Kidney (tissue), 14 donors: ENCODE data around the gene CGB5. TPM values are rescaled to one million over a fixed set of nuclear protein-coding genes. Genes with fewer than 3 reads are reported as not detected.

Experiments
- DNase-seq, 5 donors: peaks; one replicate each; pipeline ENCODE4 v3.0.0-alpha.2; 2013 to 2020
- FAIRE-seq: peaks from 2 replicates; lab custom pipeline; 2012; peaks lifted over from hg19 to GRCh38; lab: Jason Lieb, UNC
- H3K27ac ChIP-seq, 2 donors: one replicate each; pipeline ENCODE4 v1.7.0; 2013; ENCODE audit warnings: low read depth in 2 of 2, low read length in 2 of 2, inconsistent platforms in 1 of 2
- H3K27me3 ChIP-seq: one replicate; pipeline ENCODE4 v1.7.1; 2013; ENCODE audit warnings: low read length, inconsistent platforms; ENCODE audit not compliant: control insufficient read depth, insufficient read depth
- H3K36me3 ChIP-seq, 3 donors: one replicate each; pipeline versions ENCODE4 v1.7.0 to v1.7.1; 2013; ENCODE audit warnings: low read length in 3 of 3, control low read depth in 1 of 3, inconsistent platforms in 1 of 3; ENCODE audit not compliant: insufficient read depth in 3 of 3, control insufficient read depth in 2 of 3
- H3K4me1 ChIP-seq, 3 donors: one replicate each; pipeline versions ENCODE4 v1.7.0 to v1.7.1; 2013; ENCODE audit warnings: low read length in 3 of 3, inconsistent platforms in 1 of 3, low read depth in 1 of 3; ENCODE audit not compliant: control insufficient read depth in 2 of 3, insufficient read depth in 2 of 3
- H3K4me3 ChIP-seq, 3 donors: one replicate each; pipeline versions ENCODE4 v1.7.0 to v1.8.1; 2013; ENCODE audit warnings: low read length in 3 of 3, control low read depth in 1 of 3, inconsistent platforms in 1 of 3
- H3K9ac ChIP-seq, 3 donors: one replicate each; pipeline versions ENCODE4 v1.7.0 to v1.7.1; 2013; ENCODE audit warnings: low read length in 3 of 3, control low read depth in 1 of 3, inconsistent platforms in 1 of 3
- H3K9me3 ChIP-seq, 3 donors: one replicate each; pipeline versions ENCODE4 v1.7.0 to v1.7.1; 2013; ENCODE audit warnings: low read length in 3 of 3, control low read depth in 1 of 3, inconsistent platforms in 1 of 3; ENCODE audit not compliant: control insufficient read depth in 2 of 3, insufficient read depth in 1 of 3
- intact Hi-C: fragments of 100-400 bp; cut with DNase I; formaldehyde crosslinking; loops from one replicate; pipeline ENCODE4 v1.11.1; 2022
- polyA plus RNA-seq: library from polyadenylated mRNA; stranded (reverse); fragments of 350-450 nt; fragmentation: Illumina TruSeq; extraction: RNeasy Lipid Tissue Mini Kit (QIAGEN cat#74804); gene quantifications from one replicate; pipeline ENCODE4 v1.2.3, GENCODE V29; 2014; ENCODE audit warnings: low read depth, low replicate concordance; ENCODE audit not compliant: insufficient read depth
- total RNA-seq: library from RNA; stranded (reverse); fragmentation: NEBNext Ultra II Directional; extraction: Animal tissue kit (Norgen Biotek cat#: 25700); gene quantifications from one replicate; pipeline ENCODE4 v1.2.1, GENCODE V29; 2021
- TF ChIP-seq, protein P1 (sequence below): IDR thresholded peaks from 3 replicates; pipeline ENCODE4 v1.5.1; 2012; ENCODE audit warnings: mild to moderate bottlenecking, moderate library complexity, borderline replicate concordance; ENCODE audit not compliant: insufficient read depth; ENCODE audit errors: extremely low read depth
- donor health status: control.
- donor health status: control.
- donor health status: control.
- donor health status: control.
- donor health status: control.
- donor health status: DM: yes; HTN: yes; CAD: no.
- donor health status: Normal renal cell carcinoma (clear cell type).

The CGB5 gene
- total and polyA plus RNA-seq, 2 donors from 2014 or later = not detected

GRCh38 chr19:49009828-49010227, 33.8 kb upstream of the CGB5 start:
- DNase-seq (no peak), FAIRE-seq (no peak)
- TF ChIP-seq, protein P1, sequence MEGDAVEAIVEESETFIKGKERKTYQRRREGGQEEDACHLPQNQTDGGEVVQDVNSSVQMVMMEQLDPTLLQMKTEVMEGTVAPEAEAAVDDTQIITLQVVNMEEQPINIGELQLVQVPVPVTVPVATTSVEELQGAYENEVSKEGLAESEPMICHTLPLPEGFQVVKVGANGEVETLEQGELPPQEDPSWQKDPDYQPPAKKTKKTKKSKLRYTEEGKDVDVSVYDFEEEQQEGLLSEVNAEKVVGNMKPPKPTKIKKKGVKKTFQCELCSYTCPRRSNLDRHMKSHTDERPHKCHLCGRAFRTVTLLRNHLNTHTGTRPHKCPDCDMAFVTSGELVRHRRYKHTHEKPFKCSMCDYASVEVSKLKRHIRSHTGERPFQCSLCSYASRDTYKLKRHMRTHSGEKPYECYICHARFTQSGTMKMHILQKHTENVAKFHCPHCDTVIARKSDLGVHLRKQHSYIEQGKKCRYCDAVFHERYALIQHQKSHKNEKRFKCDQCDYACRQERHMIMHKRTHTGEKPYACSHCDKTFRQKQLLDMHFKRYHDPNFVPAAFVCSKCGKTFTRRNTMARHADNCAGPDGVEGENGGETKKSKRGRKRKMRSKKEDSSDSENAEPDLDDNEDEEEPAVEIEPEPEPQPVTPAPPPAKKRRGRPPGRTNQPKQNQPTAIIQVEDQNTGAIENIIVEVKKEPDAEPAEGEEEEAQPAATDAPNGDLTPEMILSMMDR = no peak
- no peaks in the 10 kb centered on the region for H3K27me3 ChIP-seq
- intact Hi-C loops = no loop called here
- H3K36me3 ChIP-seq = peaks cover 0 to 25% (median 22%) of the 10 kb centered on the region in 3 donors
- H3K27ac ChIP-seq = no peak overlapping the region
- no peak overlapping the region for H3K4me3 ChIP-seq
- no peak overlapping the region for H3K9ac ChIP-seq
- H3K4me1 ChIP-seq = no peaks in the 10 kb centered on the region
- no peaks in the 10 kb centered on the region for H3K9me3 ChIP-seq

- TF ChIP-seq, protein P1 = no peak
- Histone ChIP-seq H3K9ac (no peak overlapping the region), H3K36me3 (peaks cover 0 to 20% (median 16%) of the 10 kb centered on the region in 3 donors), H3K9me3 (no peaks in the 10 kb centered on the region), H3K4me3 (no peak overlapping the region), H3K4me1 (no peaks in the 10 kb centered on the region), H3K27ac (no peak overlapping the region), H3K27me3 (no peaks in the 10 kb centered on the region)
- FAIRE-seq (no peak), DNase-seq (no peak)
- intact Hi-C loops = no loop called here
Observed at GRCh38 chr19:49010453-49010852, 33.2 kb upstream of the CGB5 start.

- Histone ChIP-seq H3K27me3 (no peaks in the 10 kb centered on the region), H3K4me3 (no peak overlapping the region), H3K36me3 (peaks cover 0 to 18% (median 15%) of the 10 kb centered on the region in 3 donors), H3K27ac (no peak overlapping the region), H3K4me1 (no peaks in the 10 kb centered on the region), H3K9me3 (no peaks in the 10 kb centered on the region), H3K9ac (no peak overlapping the region)
- TF ChIP-seq, protein P1 = no peak
- DNase-seq (no peak), FAIRE-seq (no peak)
- intact Hi-C loops = no loop called here
Observed at GRCh38 chr19:49011194-49011593, 32.5 kb upstream of the CGB5 start.

DNA sequence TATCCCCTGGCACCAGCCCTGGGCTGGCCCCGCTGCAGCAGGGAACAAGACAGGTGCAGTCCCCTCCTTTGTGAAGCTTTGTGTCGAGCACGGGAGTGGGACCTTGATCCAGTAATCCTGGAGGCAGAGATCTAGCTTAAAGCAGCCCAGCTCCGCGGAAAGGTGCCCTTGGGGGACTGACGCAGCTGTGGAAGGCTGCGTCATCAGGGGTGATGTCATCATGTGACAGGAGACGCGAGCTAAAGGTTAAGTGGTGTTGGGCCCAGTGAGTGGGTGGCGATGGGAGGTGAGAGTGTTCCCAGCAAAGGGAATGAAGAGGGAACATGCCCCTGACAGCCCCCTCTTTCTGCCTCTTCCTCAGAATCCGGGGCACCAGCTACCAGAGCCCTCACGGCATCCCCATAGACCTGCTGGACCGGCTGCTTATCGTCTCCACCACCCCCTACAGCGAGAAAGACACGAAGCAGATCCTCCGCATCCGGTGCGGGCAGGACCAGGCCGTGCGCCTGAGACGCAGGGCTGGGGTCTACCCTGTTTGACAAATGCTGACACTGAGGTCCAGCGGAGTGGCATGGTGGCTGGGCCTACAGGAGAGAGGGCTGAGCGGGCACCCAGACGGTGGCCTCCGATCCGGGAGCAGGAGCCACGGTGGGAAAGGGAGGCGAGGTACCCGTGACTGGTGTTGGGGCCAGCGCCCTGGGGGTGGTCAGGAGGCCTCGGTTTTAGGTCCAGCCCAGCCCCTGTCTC, 29.4 kb upstream of the CGB5 start:
- intact Hi-C loops = no loop called here
- DNase-seq (no peak), FAIRE-seq (no peak)
- no peak overlapping the region for H3K27ac ChIP-seq
- H3K4me3 ChIP-seq = no peak overlapping the region
- no peaks in the 10 kb centered on the region for H3K9me3 ChIP-seq
- H3K9ac ChIP-seq = no peak overlapping the region
- H3K27me3 ChIP-seq = no peaks in the 10 kb centered on the region
- H3K36me3 ChIP-seq = peaks cover 0 to 12% (median 2%) of the 10 kb centered on the region in 3 donors
- H3K4me1 ChIP-seq = peaks cover 0 to 6% (median 0%) of the 10 kb centered on the region in 3 donors
- TF ChIP-seq, protein P1 = no peak
